ENCODE data around the gene RBFOX2.

RBFOX2 gene

GRCh38 chr22:35785181-35785923, 243.3 kb downstream of the RBFOX2 start:
- no peak overlapping the region for H3K27ac ChIP-seq
- no peak for TF ChIP-seq CTCF (conservative IDR thresholded peaks at IDR 0.05)

- H3K27ac ChIP-seq: no peak overlapping the region
These were observed 244.0 kb downstream of the RBFOX2 start for GRCh38 chr22:35784633-35785032.

GRCh38 chr22:35783943-35784614, 244.5 kb downstream of the RBFOX2 start:
- TF ChIP-seq CTCF (conservative IDR thresholded peaks at IDR 0.05): no peak
- H3K27ac ChIP-seq: no peak overlapping the region

More at GRCh38 chr22:35784633-35785032, 244.0 kb downstream of the RBFOX2 start:
- TF ChIP-seq CTCF (conservative IDR thresholded peaks at IDR 0.05): no peak

DNA sequence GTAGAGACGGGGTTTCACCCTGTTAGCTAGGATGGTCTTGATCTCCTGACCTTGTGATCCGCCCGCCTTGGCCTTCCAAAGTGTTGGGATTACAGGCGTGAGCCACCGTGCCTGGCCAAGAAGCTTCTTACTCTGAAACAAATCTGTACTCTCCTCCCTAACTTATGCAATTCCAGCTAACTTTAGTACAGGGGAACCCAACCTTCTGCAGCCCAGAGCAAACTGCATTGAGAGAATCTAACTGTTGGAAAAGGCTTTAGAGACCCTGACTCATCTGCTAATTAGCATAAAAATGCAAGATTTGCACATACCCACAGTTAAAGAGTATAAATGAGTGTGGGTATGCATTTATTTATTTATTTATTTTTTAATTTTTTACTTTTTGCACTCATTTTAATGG, 246.1 kb downstream of the RBFOX2 start:
- no peak overlapping the region for H3K27ac ChIP-seq
- no peak for TF ChIP-seq CTCF (conservative IDR thresholded peaks at IDR 0.05)

DNA sequence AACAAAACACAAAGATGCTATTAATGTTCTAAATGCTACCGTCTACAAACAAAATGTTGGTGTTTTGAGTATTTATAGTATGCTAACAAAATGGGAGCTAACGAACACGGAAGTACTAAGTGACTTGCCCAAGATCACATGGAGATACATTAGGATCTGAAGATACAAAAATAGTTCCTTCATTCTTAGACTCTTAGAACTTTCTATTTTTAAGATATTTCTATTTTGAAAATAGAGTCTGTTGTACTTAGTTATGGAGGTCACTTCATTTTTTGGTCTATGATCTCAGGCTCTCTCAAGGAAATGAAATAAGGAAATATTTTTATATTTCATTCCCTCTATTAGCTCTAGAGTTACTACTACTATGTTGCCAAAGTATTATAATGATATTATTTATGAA, 246.7 kb downstream of the RBFOX2 start:
- H3K27ac ChIP-seq: no peak overlapping the region
- TF ChIP-seq CTCF (conservative IDR thresholded peaks at IDR 0.05): no peak

DNA sequence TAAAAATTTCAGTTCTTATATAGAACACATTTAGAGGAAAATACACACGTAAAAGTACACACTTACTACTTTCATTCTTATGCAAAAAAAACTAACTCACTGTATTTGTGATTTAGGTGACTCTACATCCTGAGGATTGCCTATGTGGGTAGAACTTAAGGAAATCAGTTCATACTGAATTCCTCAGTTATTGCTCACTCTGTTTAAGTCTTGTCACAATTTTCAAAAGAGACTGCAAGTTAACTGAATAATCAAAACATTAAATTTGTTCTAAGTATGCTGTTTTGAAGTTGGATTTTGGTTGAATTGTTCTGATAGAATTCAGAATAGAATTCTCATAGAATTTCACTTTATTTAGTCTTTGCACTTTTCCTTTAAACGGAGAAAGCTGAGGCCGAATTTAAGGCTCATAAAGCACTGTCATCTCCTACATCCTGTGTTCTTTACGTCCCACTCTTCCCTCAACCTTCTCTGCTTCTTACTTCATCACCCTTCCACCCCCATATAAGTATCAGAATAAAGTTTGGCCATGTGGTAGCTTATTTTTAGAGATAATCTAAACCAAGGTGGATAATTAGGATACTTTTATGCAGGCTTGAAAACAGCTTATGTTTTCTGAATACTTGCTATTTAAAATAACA, 251.2 kb downstream of the RBFOX2 start:
- H3K27ac ChIP-seq: no peak overlapping the region
- TF ChIP-seq CTCF (conservative IDR thresholded peaks at IDR 0.05): no peak

DNA sequence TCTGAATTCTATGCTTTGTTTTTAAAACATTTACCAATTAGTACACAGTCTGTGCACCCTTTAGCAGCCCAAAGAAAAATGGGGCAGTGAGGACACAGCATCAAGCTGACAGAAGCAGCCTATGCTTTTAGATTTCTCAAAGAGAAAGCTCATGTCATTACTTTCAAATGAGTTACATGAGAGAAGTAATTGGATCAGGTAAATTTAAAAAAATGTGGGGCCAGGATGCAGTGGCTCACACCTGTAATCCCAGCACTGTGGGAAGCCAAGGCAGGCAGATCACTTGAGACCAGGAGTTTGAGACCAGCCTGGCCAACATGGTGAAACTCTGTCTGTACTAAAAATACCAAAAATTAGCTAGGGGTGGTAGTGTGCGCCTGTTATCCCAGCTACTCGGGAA, 253.3 kb downstream of the RBFOX2 start:
- H3K27ac ChIP-seq: no peak overlapping the region
- no peak for TF ChIP-seq CTCF (conservative IDR thresholded peaks at IDR 0.05)
